Stomach smooth muscle (tissue), 2 donors: Measurements from ENCODE around the gene CDH23.

Source experiments
- H3K27ac ChIP-seq: one replicate; pipeline ENCODE4 v1.7.0; 2013; ENCODE audit warnings: mild to moderate bottlenecking, low read length, inconsistent platforms
- H3K27me3 ChIP-seq, 2 donors: one replicate each; pipeline ENCODE4 v1.7.0; 2013; ENCODE audit warnings: low read length in 2 of 2; ENCODE audit not compliant: insufficient read depth in 2 of 2, control insufficient read depth in 1 of 2
- H3K36me3 ChIP-seq, 2 donors: one replicate each; pipeline ENCODE4 v1.7.0; 2013; ENCODE audit warnings: low read length in 2 of 2; ENCODE audit not compliant: control insufficient read depth in 2 of 2, insufficient read depth in 2 of 2
- H3K4me1 ChIP-seq: one replicate; pipeline ENCODE4 v1.7.0; 2013; ENCODE audit warnings: low read length; ENCODE audit not compliant: control insufficient read depth, insufficient read depth
- H3K4me3 ChIP-seq, 2 donors: one replicate each; pipeline ENCODE4 v1.7.0; 2013; ENCODE audit warnings: low read length in 2 of 2
- H3K9ac ChIP-seq, 2 donors: one replicate each; pipeline ENCODE4 v1.7.0; 2013; ENCODE audit warnings: low read length in 2 of 2, mild to moderate bottlenecking in 1 of 2
- H3K9me3 ChIP-seq, 2 donors: one replicate each; pipeline ENCODE4 v1.7.0; 2013; ENCODE audit warnings: low read length in 2 of 2; ENCODE audit not compliant: control insufficient read depth in 2 of 2
- donor health status: healthy.
- donor health status: Pancreatic carcinoma.

The CDH23 gene

GRCh38 chr10:71714031-71714410 is 317.3 kb downstream of the CDH23 start:
- Histone ChIP-seq H3K36me3 (no peaks in the 10 kb centered on the region), H3K4me3 (peak overlapping the region; percentile 29 to 40), H3K27ac (peak overlapping the region; percentile 96), H3K27me3 (no peaks in the 10 kb centered on the region), H3K9me3 (no peaks in the 10 kb centered on the region), H3K9ac (peak overlapping the region; percentile 75 to 82), H3K4me1 (peaks cover 48% of the 10 kb centered on the region)

DNA sequence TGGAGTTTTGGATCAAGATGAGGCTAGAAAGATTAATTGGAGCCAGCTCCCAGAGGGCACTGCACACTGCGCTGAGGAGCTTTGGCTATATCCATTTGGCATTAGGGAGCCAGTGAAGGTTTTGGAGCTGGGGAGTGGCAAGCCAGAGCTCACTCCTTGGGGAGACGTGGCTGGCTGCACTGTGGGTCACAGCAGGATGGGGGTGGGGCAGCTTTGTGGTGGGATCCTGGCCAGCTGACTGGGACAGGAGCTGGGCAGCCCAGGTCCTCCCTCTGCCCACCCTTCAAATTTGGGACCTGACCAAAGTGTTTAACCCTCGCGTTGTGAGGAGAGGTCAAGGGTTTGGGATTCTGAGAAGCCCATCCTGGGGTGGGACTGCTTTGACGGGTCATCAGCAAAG is 317.9 kb downstream of the CDH23 start:
- peak overlapping the region; percentile 58 to 75 for H3K9ac ChIP-seq
- H3K27me3 ChIP-seq, result no peaks in the 10 kb centered on the region
- H3K9me3 ChIP-seq, result no peaks in the 10 kb centered on the region
- H3K4me1 ChIP-seq, result peaks cover 52% of the 10 kb centered on the region
- H3K27ac ChIP-seq, result peak overlapping the region; percentile 96
- peak overlapping the region; percentile 29 to 40 for H3K4me3 ChIP-seq
- H3K36me3 ChIP-seq, result no peaks in the 10 kb centered on the region

- Histone ChIP-seq H3K36me3 (no peaks in the 10 kb centered on the region), H3K9me3 (no peaks in the 10 kb centered on the region), H3K4me1 (peaks cover 52% of the 10 kb centered on the region), H3K27me3 (no peaks in the 10 kb centered on the region), H3K9ac (peak overlapping the region in 1 of 2 donors; percentile 75), H3K27ac (peak overlapping the region; percentile 96), H3K4me3 (no peak overlapping the region)
Observed at GRCh38 chr10:71715026-71715425, 318.3 kb downstream of the CDH23 start.

DNA sequence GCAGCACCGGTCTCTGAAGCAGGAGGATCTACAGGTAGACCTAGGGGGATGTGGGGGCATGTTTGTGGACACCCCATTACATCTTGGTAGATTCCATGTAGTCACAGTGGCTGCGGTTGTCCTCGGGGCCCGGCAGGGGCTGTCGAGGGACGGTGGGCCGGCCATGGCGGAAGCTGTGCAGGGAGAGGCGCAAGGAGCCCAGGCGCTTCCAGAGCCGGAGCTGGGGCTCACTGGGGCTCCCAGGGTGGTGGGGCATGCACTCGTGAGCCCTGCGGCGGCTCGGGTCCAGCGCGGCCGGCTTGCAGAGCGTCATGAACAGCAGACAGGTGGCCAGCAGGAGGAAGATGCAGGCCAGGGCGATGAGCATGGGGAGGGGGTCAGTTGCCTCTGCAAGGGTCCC is 319.1 kb downstream of the CDH23 start:
- H3K4me1 ChIP-seq, result peaks cover 52% of the 10 kb centered on the region
- H3K27ac ChIP-seq, result no peak overlapping the region
- no peaks in the 10 kb centered on the region for H3K27me3 ChIP-seq
- H3K9ac ChIP-seq, result no peak overlapping the region
- H3K4me3 ChIP-seq, result no peak overlapping the region
- no peaks in the 10 kb centered on the region for H3K36me3 ChIP-seq
- no peaks in the 10 kb centered on the region for H3K9me3 ChIP-seq

DNA sequence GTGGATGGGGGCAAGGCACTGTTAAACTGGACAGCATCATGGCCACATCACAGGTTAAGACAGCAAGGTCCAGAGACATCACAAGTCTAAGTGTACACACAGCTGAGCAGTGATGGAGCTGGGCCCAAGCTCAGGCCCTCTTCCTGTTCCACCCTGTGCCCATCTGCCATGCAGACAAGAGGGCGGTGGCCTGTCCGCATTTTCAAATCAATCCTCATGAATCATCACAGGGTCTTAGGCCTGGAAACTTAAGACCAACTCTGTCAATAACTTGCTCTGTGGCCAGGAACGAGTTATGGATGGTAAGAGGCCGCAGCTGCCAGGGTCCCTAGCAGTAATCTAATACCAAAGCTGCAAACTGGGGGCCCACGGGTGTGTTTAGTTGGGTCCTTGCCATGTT is 319.7 kb downstream of the CDH23 start:
- no peak overlapping the region for H3K4me3 ChIP-seq
- H3K4me1 ChIP-seq, result peaks cover 52% of the 10 kb centered on the region
- no peaks in the 10 kb centered on the region for H3K27me3 ChIP-seq
- no peak overlapping the region for H3K27ac ChIP-seq
- H3K36me3 ChIP-seq, result no peaks in the 10 kb centered on the region
- no peaks in the 10 kb centered on the region for H3K9me3 ChIP-seq
- no peak overlapping the region for H3K9ac ChIP-seq

DNA sequence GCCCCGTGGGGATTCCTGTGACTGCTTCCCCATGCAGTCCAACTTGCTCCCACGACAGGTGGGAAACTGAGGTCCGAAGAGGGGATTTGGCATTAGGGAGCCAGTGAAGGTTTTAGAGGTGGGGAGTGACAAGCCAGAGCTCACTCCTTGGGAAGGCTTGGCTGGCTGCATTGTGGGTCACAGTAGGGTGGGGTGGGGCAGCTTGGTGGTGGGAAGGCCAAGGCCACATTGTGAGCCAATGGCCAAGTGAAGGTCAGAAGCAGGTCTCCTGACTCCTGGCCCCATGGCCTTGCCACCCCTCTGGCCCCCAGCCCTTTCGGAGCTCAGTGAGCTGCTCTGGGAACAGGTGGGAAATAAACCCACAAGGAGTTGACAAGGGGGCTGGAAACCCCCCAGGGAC is 320.3 kb downstream of the CDH23 start:
- Histone ChIP-seq H3K27me3 (no peaks in the 10 kb centered on the region), H3K9me3 (no peaks in the 10 kb centered on the region), H3K27ac (no peak overlapping the region), H3K36me3 (no peaks in the 10 kb centered on the region), H3K4me1 (peaks cover 52% of the 10 kb centered on the region), H3K9ac (no peak overlapping the region), H3K4me3 (no peak overlapping the region)

- peaks cover 49% of the 10 kb centered on the region for H3K4me1 ChIP-seq
- no peak overlapping the region for H3K27ac ChIP-seq
- H3K9ac ChIP-seq, result no peak overlapping the region
Observed at GRCh38 chr10:71717551-71717951, 320.8 kb downstream of the CDH23 start.

DNA sequence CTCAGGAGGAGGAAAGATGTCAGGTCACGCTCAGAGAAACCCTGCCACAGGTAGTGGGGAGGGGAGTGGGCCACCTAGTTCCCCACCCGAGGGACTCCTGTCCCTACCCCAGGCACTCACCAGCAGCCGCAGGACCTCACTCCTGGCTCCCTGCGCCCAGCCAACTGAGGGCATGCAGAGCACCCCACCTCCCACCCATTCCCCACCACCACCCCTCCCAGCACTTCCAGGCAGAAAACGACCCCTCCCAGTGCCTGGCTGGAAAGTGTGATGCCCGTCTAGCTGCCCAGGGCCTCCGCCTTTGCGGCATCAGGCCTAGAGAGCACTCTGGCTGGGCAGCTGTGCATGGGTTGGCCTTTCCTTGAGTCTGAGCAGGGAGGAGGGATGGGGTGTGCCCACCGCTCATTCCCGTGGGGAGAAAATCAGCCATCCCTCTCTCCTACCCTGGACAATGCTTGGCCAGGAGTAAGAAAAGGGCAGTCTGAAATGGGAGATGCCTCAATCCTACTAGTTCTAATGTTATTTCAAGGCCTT is 321.5 kb downstream of the CDH23 start:
- Histone ChIP-seq H3K9ac (peak overlapping the region in 1 of 2 donors; percentile 5), H3K27me3 (no peaks in the 10 kb centered on the region), H3K27ac (no peak overlapping the region), H3K4me1 (peaks cover 43% of the 10 kb centered on the region), H3K9me3 (no peaks in the 10 kb centered on the region), H3K4me3 (no peak overlapping the region), H3K36me3 (no peaks in the 10 kb centered on the region)

More at GRCh38 chr10:71717551-71717951, 320.8 kb downstream of the CDH23 start:
- Histone ChIP-seq H3K36me3 (no peaks in the 10 kb centered on the region), H3K4me3 (no peak overlapping the region), H3K27me3 (no peaks in the 10 kb centered on the region), H3K9me3 (no peaks in the 10 kb centered on the region)

- no peaks in the 10 kb centered on the region for H3K27me3 ChIP-seq
- H3K9me3 ChIP-seq, result no peaks in the 10 kb centered on the region
- H3K4me1 ChIP-seq, result peaks cover 35% of the 10 kb centered on the region
- H3K9ac ChIP-seq, result no peak overlapping the region
- H3K4me3 ChIP-seq, result no peak overlapping the region
- H3K27ac ChIP-seq, result no peak overlapping the region
- H3K36me3 ChIP-seq, result no peaks in the 10 kb centered on the region
Observed at GRCh38 chr10:71719042-71719441, 322.3 kb downstream of the CDH23 start.

GRCh38 chr10:71719464-71720201 is 322.9 kb downstream of the CDH23 start, which contains the start of gene C10orf105:
TSS of gene C10orf105 (minus strand) at chr10:71719778. CDS start at chr10:71716337, 3,441 bp downstream.
- Histone ChIP-seq H3K27ac (no peak within 1 kb of the TSS), H3K27me3 (no peaks in the 10 kb centered on the region), H3K9ac (no peak within 1 kb of the TSS), H3K4me3 (no peak within 1 kb of the TSS), H3K9me3 (no peaks in the 10 kb centered on the region), H3K4me1 (peaks cover 29% of the 10 kb centered on the region), H3K36me3 (no peaks in the 10 kb centered on the region)

DNA sequence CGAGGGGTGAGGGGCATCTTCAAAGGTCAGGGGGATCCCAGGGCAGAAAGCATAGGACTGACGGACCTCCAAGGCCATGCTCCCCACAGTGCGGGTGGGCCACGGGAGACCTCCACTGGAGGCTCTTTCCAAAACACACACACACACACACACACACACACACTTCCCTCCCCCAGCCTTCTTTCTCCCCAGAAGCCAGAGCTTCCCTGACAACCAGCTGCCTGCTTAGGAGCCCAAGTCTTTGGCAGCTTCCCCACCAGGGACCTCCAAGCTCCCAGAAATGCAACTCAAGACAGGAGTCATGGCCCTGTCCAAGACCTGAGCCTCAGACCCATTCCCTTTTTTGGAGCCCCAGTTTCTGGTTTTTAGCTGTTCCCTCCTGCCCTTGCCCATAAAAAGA is 323.6 kb downstream of the CDH23 start:
- no peak overlapping the region for H3K27ac ChIP-seq
- no peak overlapping the region for H3K4me3 ChIP-seq
- H3K27me3 ChIP-seq, result no peaks in the 10 kb centered on the region
- peaks cover 22% of the 10 kb centered on the region for H3K4me1 ChIP-seq
- H3K9me3 ChIP-seq, result no peaks in the 10 kb centered on the region
- no peak overlapping the region for H3K9ac ChIP-seq
- no peaks in the 10 kb centered on the region for H3K36me3 ChIP-seq
